ENCODE data around the gene AATK.

The AATK gene

DNA sequence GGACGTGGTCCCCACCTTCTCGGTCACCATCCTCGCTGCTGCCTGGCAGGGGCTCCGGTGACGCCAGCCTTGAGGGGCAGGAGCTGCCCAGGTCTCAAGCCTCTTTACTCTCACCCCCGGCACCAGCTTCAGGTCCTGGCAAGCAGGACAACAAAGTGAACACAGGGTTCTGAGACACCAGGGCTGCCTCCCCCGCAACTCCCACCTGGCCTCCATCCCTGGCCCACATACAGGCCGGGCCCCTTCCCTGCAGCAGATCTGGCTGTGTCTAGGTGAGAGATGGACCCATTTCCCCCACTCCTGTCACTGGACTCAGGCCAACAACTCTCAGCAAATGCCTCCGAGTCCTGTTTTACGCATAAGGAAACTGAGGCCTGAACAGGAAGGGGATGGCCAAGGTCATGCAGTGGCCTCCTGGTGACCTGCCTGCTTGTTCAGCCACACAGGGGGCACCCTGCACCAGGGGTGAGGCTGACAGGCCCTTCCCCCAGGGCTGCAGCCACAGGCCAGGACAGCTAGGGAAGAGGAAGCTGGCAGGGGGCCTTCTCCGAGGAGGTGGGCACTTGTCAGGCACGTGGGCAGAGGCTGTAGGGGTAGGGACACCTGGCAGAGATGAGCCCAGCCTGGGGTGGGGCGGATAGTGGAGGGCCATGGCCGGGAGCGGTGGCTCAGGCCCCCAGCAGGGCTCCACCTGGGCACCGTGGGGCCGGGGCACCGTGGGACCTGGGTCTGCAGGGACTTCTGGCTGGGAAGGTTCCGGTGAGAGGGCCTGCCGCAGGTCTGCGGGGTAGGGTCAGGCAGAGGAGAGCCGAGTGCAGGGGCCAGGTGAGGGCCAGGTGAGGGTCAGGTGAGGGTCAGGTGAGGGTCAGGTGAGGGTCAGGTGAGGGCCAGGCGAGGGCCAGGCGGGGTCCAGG is 47.5 kb downstream of the AATK start:
- no peak for TF ChIP-seq TAF1 (IDR thresholded peaks at IDR 0.05; ENCODE audit: borderline replicate concordance, low read depth, low read length)
- no peak for TF ChIP-seq POLR2A (IDR thresholded peaks at IDR 0.05; ENCODE audit: low read depth, low read length)
- no peak for TF ChIP-seq POLR2AphosphoS5 (IDR thresholded peaks at IDR 0.05; ENCODE audit: low read depth, low read length)
- no peak for FAIRE-seq
- no peak for DNase-seq (ENCODE audit: insufficient read length)

DNA sequence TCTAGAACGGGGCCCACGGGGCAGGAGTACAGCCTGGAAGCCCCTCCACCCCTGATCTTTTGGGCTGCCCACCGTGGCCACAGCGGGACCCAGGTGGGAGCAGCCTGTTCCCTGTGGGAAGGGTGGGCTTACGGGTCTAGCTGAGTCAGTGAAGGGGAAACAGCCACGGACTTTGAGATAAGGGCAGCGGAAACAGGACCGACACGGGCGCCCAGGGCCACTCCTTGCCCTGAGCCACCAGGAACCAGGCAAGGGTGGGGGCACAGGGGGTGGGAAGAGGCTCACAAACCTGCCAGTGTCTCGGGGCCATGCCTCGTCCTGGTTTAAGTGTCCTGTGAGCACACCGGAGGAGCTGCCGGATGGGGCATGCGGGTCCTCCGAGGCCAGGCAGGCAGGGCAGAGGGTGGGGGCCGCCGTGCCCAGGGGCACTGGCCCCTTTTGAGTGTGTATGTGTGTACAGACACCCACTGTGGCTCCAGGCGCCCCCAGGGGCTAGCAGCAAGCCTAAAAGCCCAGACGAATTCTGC is 48.3 kb downstream of the AATK start:
- no peak for TF ChIP-seq POLR2A (IDR thresholded peaks at IDR 0.05; ENCODE audit: low read depth, low read length)
- TF ChIP-seq POLR2AphosphoS5 (IDR thresholded peaks at IDR 0.05; ENCODE audit: low read depth, low read length): no peak
- no peak for TF ChIP-seq TAF1 (IDR thresholded peaks at IDR 0.05; ENCODE audit: borderline replicate concordance, low read depth, low read length)
- DNase-seq (ENCODE audit: insufficient read length) (no peak), FAIRE-seq (no peak)

DNA sequence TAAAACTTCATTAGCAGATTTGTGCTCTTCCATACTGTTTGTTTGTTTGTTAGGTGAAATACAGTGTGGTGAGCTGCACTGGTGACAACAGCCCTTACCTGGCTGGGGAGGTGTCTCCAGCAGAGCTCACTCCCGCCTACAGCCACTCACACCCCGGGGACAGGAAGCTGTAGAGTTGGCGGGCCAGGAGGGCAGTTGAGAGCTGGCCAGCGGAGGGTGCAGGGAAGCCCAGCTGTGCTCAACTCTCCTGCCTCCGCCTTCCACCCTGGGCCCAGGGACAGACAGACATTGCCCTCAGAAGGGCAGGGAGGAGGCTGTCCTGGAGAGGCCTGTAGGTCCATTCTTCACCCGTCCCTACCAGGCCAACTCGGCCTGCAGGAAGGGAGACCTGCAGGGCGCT is 49.3 kb downstream of the AATK start:
- no peak for DNase-seq (ENCODE audit: insufficient read length)
- no peak for TF ChIP-seq POLR2AphosphoS5 (IDR thresholded peaks at IDR 0.05; ENCODE audit: low read depth, low read length)
- TF ChIP-seq TAF1 (IDR thresholded peaks at IDR 0.05; ENCODE audit: borderline replicate concordance, low read depth, low read length): no peak
- no peak for TF ChIP-seq POLR2A (IDR thresholded peaks at IDR 0.05; ENCODE audit: low read depth, low read length)
- FAIRE-seq: no peak

- TF ChIP-seq POLR2AphosphoS5 (IDR thresholded peaks at IDR 0.05; ENCODE audit: low read depth, low read length) (no peak), POLR2A (IDR thresholded peaks at IDR 0.05; ENCODE audit: low read depth, low read length) (no peak), TAF1 (IDR thresholded peaks at IDR 0.05; ENCODE audit: borderline replicate concordance, low read depth, low read length) (no peak)
- DNase-seq (ENCODE audit: insufficient read length) (no peak), FAIRE-seq (no peak)
Observed at GRCh38 chr17:81115749-81116464, 50.1 kb downstream of the AATK start.

DNA sequence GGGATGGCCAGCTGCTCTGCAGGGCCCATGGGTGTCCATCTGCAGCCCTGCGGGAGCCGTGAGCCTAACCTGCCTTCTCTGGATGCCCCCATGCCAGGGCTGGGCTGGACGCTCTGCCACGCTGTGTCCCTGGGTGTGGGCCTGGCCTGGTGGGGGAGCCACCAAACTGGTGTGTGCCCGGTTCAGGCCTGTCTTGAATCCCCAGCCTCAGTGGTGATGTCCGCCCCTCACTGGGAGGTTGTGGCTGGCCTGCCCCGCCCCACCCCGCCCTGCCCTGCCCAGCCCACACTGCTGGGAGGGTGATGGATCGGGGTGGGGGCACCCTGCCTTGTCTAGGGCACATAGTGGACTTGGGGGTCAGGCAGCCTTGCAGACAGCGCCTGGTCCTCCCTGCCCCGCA is 50.8 kb downstream of the AATK start:
- no peak for DNase-seq (ENCODE audit: insufficient read length)
- TF ChIP-seq POLR2A (IDR thresholded peaks at IDR 0.05; ENCODE audit: low read depth, low read length) (no peak), TAF1 (IDR thresholded peaks at IDR 0.05; ENCODE audit: borderline replicate concordance, low read depth, low read length) (no peak), POLR2AphosphoS5 (IDR thresholded peaks at IDR 0.05; ENCODE audit: low read depth, low read length) (no peak)
- no peak for FAIRE-seq

DNA sequence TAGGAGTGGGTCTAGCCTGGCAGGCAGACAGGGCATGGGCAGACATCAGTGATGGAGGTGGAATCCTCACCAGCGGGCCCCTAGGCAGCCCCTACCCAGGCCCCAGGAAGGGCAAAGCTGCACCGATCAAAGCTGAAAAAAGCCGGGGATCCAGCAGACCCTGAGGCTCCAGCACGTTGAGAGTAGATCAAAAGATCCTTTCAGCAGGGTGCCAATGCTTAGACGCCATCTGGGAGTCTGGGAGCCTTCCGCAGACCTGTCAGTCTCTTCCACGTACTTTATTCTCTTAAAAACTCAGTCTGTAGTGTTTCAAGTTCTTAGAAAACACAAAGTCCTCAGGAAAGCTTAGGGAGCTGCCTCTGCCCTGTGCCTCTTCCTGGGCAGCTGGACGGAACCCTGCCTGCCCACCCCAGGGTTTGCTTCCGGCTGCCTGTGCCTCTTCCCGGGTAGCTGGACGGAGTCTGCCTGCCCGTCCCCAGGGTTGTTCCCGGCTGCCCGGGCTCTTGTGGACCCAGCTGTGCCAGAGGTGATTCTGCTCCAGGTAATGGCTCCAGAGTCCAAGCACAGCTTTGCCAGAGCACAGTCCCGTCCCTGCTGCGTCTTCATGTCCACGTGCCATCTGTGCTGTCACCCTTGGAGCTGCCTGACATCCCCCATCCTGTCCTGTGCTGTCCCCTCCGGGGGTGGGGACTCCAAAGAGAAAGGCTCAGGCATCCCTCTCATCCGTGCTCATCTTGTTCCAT is 51.5 kb downstream of the AATK start:
- FAIRE-seq (no peak), DNase-seq (ENCODE audit: insufficient read length) (no peak)
- TF ChIP-seq POLR2AphosphoS5 (IDR thresholded peaks at IDR 0.05; ENCODE audit: low read depth, low read length) (no peak), POLR2A (IDR thresholded peaks at IDR 0.05; ENCODE audit: low read depth, low read length) (no peak), TAF1 (IDR thresholded peaks at IDR 0.05; ENCODE audit: borderline replicate concordance, low read depth, low read length) (no peak)

- DNase-seq (ENCODE audit: insufficient read length) (no peak), FAIRE-seq (no peak)
- TF ChIP-seq TAF1 (IDR thresholded peaks at IDR 0.05; ENCODE audit: borderline replicate concordance, low read depth, low read length): no peak
- TF ChIP-seq POLR2AphosphoS5 (IDR thresholded peaks at IDR 0.05; ENCODE audit: low read depth, low read length): no peak
- no peak for TF ChIP-seq POLR2A (IDR thresholded peaks at IDR 0.05; ENCODE audit: low read depth, low read length)
Observed at GRCh38 chr17:81113158-81113724, 52.8 kb downstream of the AATK start.

DNA sequence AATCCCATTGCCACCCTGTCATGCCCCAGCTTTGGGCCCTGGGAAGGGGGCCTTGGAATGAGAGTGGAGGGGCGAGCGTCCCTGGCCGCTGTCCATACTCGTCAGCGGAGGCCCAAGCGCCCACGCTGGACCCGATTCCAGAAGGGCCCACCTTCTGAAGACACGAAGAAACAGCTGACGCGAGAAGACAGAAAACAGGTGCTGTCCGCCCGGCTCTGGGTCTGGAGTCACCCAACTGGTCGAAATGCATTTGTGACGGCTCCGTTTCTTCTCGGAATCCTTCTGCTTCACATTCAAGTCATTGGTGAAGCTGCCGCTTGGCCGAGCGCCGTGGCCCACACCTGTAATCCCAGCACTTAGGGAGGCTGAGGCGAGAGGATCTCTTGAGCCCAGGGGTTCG is 53.6 kb downstream of the AATK start:
- DNase-seq (ENCODE audit: insufficient read length) (no peak), FAIRE-seq (no peak)

GRCh38 chr17:81111066-81111465 is 55.0 kb downstream of the AATK start:
- TF ChIP-seq TAF1 (IDR thresholded peaks at IDR 0.05; ENCODE audit: borderline replicate concordance, low read depth, low read length) (no peak), POLR2A (IDR thresholded peaks at IDR 0.05; ENCODE audit: low read depth, low read length) (no peak), POLR2AphosphoS5 (IDR thresholded peaks at IDR 0.05; ENCODE audit: low read depth, low read length) (no peak)
- no peak for FAIRE-seq
- no peak for DNase-seq (ENCODE audit: insufficient read length)

More for the DNA sequence above, 53.6 kb downstream of the AATK start:
- TF ChIP-seq POLR2A (IDR thresholded peaks at IDR 0.05; ENCODE audit: low read depth, low read length): no peak
- TF ChIP-seq TAF1 (IDR thresholded peaks at IDR 0.05; ENCODE audit: borderline replicate concordance, low read depth, low read length): no peak

DNA sequence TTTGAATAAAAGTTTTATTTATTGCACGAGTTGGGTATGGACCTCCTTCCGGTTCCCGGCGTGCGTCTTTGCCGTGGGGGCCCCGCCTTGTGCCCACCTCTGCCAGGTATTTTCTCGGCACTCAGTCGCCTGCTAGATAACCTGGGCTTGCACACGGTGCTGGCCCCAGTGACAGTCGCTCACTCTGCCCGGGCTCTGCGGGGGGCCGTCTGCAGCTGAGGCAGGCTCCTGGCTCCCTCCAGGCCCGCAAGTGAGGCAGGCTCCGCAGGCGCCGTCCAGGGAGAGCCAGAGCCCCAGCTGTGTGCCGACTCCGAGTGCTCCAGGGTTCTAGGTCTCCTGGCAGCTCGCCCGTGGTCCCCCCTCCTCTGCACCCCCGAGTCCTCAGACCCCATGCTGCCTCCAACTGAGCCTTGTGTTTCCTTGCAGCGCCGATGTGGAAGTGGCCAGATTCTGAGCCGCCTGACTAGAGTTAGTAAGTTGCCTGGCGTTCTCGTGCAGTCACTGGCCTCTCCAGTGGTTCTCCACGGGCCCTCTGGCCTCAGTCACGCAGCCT is 55.5 kb downstream of the AATK start:
- no peak for FAIRE-seq
- TF ChIP-seq POLR2A (IDR thresholded peaks at IDR 0.05; ENCODE audit: low read depth, low read length) (no peak), TAF1 (IDR thresholded peaks at IDR 0.05; ENCODE audit: borderline replicate concordance, low read depth, low read length) (no peak), POLR2AphosphoS5 (IDR thresholded peaks at IDR 0.05; ENCODE audit: low read depth, low read length) (no peak)
- DNase-seq (ENCODE audit: insufficient read length): no peak
